ENCODE results near the gene NPAS1. TPM values are rescaled to one million over a fixed set of nuclear protein-coding genes. Genes with fewer than 3 reads are reported as not detected.

Gene NPAS1
- polyA plus RNA-seq, 1 donor (not counting 4 experiments of a cell fraction or from before 2014, with no cell fraction given), result 0.42 TPM

- FAIRE-seq (no peak), DNase-seq (ENCODE audit: low read depth, low spot score) (no peak)
- Histone ChIP-seq H3K79me2 (ENCODE audit: control insufficient read depth, insufficient read depth, low read length) (no peaks in the 10 kb centered on the region), H3K27me3 (ENCODE audit: control insufficient read depth, extremely low read depth, insufficient read depth, low read length) (no peaks in the 10 kb centered on the region), H3K9ac (ENCODE audit: control insufficient read depth, extremely low read depth, insufficient read depth, low read length) (no peak overlapping the region), H3K4me1 (ENCODE audit: control insufficient read depth, extremely low read depth, insufficient read depth, low read length) (no peaks in the 10 kb centered on the region), H3K36me3 (ENCODE audit: control insufficient read depth in 2 of 2, extremely low read depth in 1 of 2, insufficient read depth in 2 of 2, low read length in 2 of 2) (peaks cover 13 to 29% of the 10 kb centered on the region in 2 experiments), H4K20me1 (ENCODE audit: control insufficient read depth, extremely low read depth, insufficient read depth, low read length) (no peaks in the 10 kb centered on the region), H3K9me1 (ENCODE audit: control insufficient read depth, extremely low read depth, insufficient read depth, low read length) (no peaks in the 10 kb centered on the region), H3K4me3 (ENCODE audit: control insufficient read depth in 2 of 3, extremely low read depth in 1 of 3, insufficient read depth in 2 of 3, low read depth in 1 of 3, low read length in 3 of 3) (no peak overlapping the region), H2AFZ (ENCODE audit: control insufficient read depth, low read length) (no peak overlapping the region), H3K4me2 (ENCODE audit: control insufficient read depth, extremely low read depth, insufficient read depth, low read depth, low read length) (no peak overlapping the region), H3K9me3 (ENCODE audit: control insufficient read depth, low read depth, low read length) (no peaks in the 10 kb centered on the region), H3K27ac (ENCODE audit: control insufficient read depth, insufficient read depth, low read length) (no peak overlapping the region)
- dilution Hi-C loops (cut with MboI; ENCODE audit: extremely low pct_ligation_motif_present, low sequenced_read_pairs), result no loop called here
- TF ChIP-seq CTCF (optimal IDR thresholded peaks at IDR 0.05 in 1 of 3, IDR thresholded peaks at IDR 0.05 in 1 of 3, conservative IDR thresholded peaks at IDR 0.05 in 1 of 3; ENCODE audit: extremely low read depth in 1 of 3, insufficient read depth in 2 of 3, low read length in 3 of 3) (no peak), EZH2 (IDR thresholded peaks at IDR 0.05; ENCODE audit: low read length) (no peak)
These were observed 20.3 kb upstream of the NPAS1 start for GRCh38 chr19:46999377-46999776.

GRCh38 chr19:46999878-47000277 is 19.8 kb upstream of the NPAS1 start:
- no peaks in the 10 kb centered on the region for H4K20me1 ChIP-seq (ENCODE audit: control insufficient read depth, extremely low read depth, insufficient read depth, low read length)
- H3K9me1 ChIP-seq (ENCODE audit: control insufficient read depth, extremely low read depth, insufficient read depth, low read length), result no peaks in the 10 kb centered on the region
- no peaks in the 10 kb centered on the region for H3K9me3 ChIP-seq (ENCODE audit: control insufficient read depth, low read depth, low read length)
- no peak for TF ChIP-seq EZH2 (IDR thresholded peaks at IDR 0.05; ENCODE audit: low read length)
- no peak for TF ChIP-seq CTCF (optimal IDR thresholded peaks at IDR 0.05 in 1 of 3, IDR thresholded peaks at IDR 0.05 in 1 of 3, conservative IDR thresholded peaks at IDR 0.05 in 1 of 3; ENCODE audit: extremely low read depth in 1 of 3, insufficient read depth in 2 of 3, low read length in 3 of 3)
- dilution Hi-C loops (cut with MboI; ENCODE audit: extremely low pct_ligation_motif_present, low sequenced_read_pairs), result no loop called here
- no peak overlapping the region for H2AFZ ChIP-seq (ENCODE audit: control insufficient read depth, low read length)
- H3K4me1 ChIP-seq (ENCODE audit: control insufficient read depth, extremely low read depth, insufficient read depth, low read length), result no peaks in the 10 kb centered on the region
- no peak overlapping the region for H3K27ac ChIP-seq (ENCODE audit: control insufficient read depth, insufficient read depth, low read length)
- FAIRE-seq (no peak), DNase-seq (ENCODE audit: low read depth, low spot score) (no peak)
- no peaks in the 10 kb centered on the region for H3K79me2 ChIP-seq (ENCODE audit: control insufficient read depth, insufficient read depth, low read length)
- H3K27me3 ChIP-seq (ENCODE audit: control insufficient read depth, extremely low read depth, insufficient read depth, low read length), result no peaks in the 10 kb centered on the region
- peaks cover 13 to 27% of the 10 kb centered on the region in 2 experiments for H3K36me3 ChIP-seq (ENCODE audit: control insufficient read depth in 2 of 2, extremely low read depth in 1 of 2, insufficient read depth in 2 of 2, low read length in 2 of 2)
- no peak overlapping the region for H3K4me3 ChIP-seq (ENCODE audit: control insufficient read depth in 2 of 3, extremely low read depth in 1 of 3, insufficient read depth in 2 of 3, low read depth in 1 of 3, low read length in 3 of 3)
- no peak overlapping the region for H3K9ac ChIP-seq (ENCODE audit: control insufficient read depth, extremely low read depth, insufficient read depth, low read length)
- H3K4me2 ChIP-seq (ENCODE audit: control insufficient read depth, extremely low read depth, insufficient read depth, low read depth, low read length), result no peak overlapping the region
